GM19395 (cell line): ENCODE results near the gene KLF15.

Experiments used
- ATAC-seq: cut with Tn5 transposase; IDR thresholded peaks from one replicate; pipeline ENCODE4 v1.9.1; 2021; ENCODE audit warnings: mild to moderate bottlenecking, moderate library complexity; ENCODE audit not compliant: unreplicated experiment

Gene KLF15

DNA sequence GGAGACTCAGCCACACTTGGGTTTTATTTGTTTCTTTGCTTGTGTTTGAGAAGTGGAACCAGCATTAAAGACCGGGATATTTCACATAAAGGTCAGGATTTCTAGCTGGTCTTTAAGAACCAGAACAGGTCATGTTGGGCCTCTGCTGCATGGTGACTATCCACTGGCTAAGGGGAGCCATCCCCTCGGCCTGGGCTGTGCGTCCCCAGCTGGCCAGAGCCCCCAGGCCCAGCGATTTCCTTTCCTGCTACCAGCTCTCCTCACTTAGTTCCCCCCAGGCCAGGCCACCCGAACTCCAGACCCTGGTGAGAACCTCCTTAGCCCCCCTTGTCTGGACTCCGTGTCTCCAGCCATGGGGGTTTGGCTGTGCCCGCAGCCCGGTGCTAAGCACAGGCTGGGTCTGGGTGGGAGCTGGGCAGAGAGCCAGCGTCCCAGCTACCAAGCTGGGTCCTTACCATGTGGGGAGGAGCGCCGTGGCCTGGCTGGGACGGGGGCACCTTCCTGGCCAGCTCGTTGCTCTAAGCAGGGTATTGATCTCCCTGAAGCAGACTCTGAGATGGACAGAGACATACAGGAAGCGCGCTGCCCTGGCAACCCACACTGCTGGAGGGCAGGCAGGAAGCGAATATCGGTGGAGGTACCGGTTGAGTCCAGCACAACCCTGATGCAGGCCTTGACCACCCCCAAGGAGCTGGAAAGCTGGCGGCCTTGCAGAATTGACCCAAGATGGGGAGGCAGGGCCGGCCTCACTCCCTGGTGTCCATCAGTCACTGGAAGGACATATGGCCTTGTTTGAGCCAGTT, 49.4 kb downstream of the KLF15 start:
- no peak for ATAC-seq

DNA sequence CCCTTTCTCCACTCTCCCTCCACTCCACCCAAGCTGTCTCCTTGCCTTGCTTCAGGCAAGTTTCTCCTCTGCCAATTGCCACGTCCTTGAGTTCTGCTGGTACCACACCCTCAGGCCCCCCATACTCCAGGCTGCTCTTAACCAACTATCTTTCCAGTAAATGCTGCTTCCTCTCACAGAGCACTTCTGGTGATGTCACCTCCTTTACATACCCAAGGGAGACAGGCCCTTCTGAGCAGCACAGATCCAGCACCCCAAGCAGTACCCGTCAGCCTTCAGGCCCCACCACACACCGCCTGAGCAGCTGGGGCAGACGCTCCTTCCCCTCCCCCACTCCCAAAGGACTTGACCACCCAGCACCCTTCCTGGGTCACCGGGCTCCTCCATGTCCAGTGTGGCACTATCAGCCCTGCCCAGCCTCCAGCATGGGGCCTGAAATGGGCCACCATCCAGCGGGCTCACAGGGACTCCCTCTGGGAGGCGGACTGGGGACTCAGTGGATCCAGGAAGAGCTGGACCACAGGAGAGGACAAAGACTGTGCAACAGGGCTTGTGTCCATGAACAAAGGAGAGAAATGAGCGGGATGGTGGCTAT, 50.2 kb downstream of the KLF15 start:
- ATAC-seq: no peak

DNA sequence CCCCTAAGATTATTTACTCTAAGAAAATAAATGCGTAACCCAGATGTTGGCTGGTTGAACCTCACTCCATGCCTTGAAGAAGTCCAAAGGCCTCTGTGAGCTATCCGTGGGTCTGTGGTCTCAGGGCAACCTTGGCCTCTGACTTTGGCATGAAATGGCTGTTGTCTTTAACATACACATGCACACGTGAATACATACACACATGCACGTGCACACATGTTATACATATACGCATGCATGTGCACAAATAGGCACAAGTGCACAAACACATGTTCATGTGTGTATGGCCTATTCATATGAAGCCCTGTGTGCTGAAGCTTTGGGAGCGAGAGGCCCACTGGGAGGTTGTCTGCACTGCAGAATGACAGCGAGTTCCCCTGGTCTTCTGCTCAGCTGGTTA, 50.8 kb downstream of the KLF15 start:
- no peak for ATAC-seq

DNA sequence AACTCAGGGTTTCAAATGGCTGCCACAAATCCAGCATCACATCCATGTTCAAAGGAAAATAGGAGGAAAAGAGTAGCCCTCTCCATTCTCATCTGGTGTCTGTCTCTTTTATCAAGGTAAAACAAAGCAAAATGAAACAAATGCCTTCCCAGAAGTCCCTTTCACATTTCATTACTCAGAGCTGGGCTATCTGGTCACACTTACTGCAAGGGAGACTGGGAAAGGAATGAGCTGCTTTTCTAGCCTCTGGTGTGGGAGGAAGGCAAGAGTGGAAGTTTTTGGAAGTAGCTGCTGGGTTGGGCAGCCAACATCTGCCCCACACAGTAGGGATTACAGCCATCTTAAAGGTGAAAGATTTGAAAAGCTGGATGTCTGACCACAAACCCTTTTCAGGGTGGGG, 51.8 kb downstream of the KLF15 start:
- ATAC-seq: no peak

DNA sequence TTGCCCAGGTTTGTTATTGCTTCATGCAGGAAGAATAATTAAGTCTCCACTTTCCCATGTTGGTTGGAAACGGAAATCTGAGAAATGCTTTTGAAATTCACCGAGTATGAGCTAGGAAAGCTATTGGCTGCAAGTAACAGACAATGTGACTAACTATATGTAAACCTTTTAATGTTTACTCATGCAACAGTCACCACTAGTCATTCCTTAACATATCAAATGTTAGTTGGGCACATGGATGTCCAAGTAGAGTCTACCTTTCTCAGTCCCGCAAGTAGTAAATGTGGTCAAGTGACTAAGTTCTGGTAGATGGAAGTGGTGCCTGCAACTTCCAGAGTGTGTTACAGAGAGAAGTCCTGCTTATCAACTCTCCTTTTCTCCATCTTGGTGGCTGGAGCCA, 52.5 kb downstream of the KLF15 start:
- ATAC-seq: no peak

GRCh38 chr3:126304291-126304690, 52.9 kb downstream of the KLF15 start:
- ATAC-seq: no peak

DNA sequence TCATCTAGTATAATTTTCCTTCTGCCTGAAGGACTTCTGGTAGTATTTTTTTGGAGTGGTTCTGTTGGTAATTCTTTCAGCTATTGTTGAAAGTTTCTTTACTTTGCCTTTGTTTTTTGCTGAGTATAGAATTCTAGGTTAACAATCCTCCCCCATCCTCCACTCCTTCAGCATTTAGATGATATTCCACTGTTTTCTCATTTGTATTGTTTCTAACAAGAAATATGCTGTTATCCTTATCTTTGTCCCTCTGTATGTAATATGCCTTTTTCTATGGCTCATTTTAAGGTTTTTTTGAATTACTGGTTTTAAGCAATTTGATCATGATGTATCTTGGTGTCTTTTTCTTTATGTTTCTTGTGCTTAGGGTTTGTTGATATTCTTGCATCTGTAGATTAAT, 53.9 kb downstream of the KLF15 start:
- ATAC-seq: no peak

DNA sequence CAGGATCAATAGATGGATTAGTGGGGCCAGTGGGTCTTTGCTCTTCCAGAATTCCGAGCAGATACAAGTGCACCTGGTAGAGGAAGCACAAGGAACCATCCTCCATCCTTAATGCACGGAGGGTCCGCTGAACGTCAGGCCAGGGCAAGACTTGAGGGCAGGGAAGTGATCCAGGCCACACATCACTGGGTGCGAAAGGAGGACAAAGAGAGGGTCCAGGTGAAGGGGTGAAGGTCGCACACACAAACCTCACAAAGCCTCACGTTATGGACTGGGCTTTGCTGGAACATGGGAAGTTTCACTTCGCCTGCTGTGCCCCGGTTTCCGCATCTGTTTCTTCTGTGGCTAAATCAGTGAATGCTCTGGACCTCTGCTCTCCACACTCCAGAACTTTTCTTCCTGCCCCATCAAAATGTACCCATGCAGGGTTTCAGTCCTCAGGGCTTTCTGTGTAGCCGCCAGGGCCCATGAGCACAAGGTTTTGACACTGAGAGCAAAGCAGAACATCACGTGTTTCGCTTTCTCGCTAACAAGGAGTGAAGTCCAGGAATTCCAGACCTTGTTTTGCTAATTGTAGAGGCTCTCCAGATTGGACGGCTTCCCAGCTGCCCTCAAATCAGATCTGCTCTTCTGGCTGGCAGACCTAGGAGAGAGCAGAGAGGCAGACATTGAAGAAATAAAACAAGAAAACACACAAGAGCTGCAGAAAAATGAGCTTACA, 56.3 kb downstream of the KLF15 start:
- no peak for ATAC-seq

DNA sequence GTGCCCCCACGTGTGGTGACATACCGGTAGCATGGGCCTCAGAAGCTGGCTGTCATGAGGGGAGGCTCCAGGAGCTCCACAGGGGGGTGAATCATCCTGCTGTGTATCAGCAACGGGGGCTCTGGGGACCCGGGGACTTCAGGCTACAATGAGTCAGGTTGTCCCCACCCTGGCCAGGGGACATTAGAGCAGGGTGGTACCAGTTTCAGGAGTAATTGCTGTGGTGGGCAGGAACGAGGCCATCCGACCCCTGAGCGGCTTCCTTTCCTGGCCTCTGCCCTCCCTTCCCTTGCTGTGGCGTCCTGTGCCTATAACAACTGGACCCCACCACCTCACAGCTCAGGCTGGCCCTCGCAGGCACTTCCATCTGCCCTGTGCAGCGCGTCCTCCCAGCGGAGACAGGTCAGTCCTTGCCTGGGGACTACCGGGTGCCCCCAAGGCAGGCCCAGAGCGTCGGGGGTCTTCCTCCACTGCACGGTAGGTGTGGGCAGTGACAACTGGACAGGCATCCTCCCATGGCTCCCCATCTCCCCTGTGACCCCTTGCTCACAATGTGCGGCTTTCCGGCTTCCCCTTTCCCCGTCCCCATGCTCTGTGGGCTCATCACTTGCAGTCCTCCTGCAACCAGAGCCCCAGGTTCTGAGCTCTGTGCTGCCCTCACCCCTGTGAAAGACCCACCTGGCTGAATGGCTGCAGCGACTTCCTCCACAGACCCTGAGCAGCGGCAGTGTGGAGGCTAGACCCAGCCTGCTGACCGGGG, 57.0 kb downstream of the KLF15 start:
- no peak for ATAC-seq

DNA sequence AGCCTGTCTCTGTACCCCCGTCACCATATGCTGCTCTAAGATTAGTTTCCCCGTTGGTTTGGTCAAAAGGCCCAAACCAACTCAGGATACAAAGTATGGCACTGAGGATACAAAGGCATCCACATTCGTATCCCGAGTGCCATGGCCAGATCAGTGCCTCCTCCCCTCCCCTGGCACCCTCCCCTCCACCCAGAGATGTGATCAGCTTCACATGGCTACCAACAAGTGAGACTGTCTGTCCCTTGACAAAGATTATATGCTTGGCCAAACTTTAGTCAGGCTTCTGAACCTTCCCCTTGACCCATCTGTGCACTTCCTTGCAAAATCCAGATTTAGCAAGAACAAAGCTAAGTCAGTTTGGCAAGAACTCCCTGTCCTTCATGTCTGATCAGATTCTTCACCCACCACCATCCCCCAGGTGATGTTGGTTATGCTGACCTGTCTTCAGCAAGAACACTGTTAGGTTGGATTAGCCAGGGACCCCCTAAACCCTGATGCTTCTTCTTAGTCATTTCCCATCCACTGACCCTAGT, 61.7 kb downstream of the KLF15 start:
- ATAC-seq: no peak

- no peak for ATAC-seq
Measured at GRCh38 chr3:126294211-126294808, 62.9 kb downstream of the KLF15 start.

DNA sequence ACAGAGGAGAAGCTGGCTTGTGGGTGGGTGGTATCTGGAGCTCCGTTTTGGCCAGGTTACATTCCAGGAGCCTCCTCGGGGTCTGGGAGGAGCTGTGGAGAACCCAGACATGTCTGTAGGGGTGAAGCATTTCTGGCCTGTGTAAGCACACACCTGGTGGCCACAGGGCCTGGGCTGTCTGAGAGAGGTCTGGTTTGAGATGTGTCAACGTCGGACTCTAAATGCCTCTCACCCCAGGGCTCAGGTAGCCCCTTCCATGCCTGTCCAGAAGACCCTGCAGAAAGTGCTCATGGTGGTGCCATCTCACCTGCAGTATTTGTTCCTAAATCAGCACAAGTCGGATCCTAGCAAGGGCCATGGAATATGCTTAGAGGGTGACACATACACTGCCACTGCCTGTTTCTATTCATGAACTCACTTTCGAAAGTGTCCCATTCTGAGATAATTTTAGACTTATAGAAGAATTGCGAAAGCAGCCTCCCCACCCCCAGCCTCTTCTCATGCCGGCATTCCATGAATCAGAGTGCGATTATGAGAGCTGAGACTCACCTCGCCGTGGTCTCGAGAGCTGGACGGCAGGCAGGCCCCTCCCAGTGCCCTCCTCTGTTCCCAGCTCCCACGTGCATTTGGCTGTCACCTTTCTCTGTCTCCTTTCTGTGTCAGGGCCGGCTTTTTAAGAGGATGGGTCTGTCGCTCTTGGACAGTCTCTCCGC, 63.7 kb downstream of the KLF15 start:
- no peak for ATAC-seq
